ENCODE data around the gene CYB5D1. TPM values are rescaled to one million over a fixed set of nuclear protein-coding genes. Genes with fewer than 3 reads are reported as not detected.

Gene CYB5D1
- total RNA-seq, 5 donors from 2014 or later (not counting 1 experiment from before 2014, with no cell fraction given), result 5.5 to 12.4 (median 8.4) TPM

- H3K27me3 ChIP-seq (replicated peaks in 1 of 2; ENCODE audit: control insufficient read depth in 2 of 2, extremely low read depth in 1 of 2, insufficient read depth in 2 of 2, low read length in 1 of 2), result peaks cover 0 to 11% of the 10 kb centered on the region in 2 experiments
- WGBS (ENCODE audit: insufficient coverage), result 89% methylated on average over 9 of the region's 10 CpGs
- Mint-ChIP-seq H3K36me3 (no peaks in the 10 kb centered on the region), H3K4me1 (no peaks in the 10 kb centered on the region), H3K27me3 (no peaks in the 10 kb centered on the region), H3K9me3 (no peaks in the 10 kb centered on the region), H3K27ac (no peak overlapping the region), H3K4me3 (no peak overlapping the region)
- ATAC-seq (replicated peaks in 1 of 4) (no peak), DNase-seq (no peak)
- no peak overlapping the region for H3K4me3 ChIP-seq (ENCODE audit: control insufficient read depth in 1 of 2, extremely low read depth in 1 of 2, low read length in 1 of 2)
- ChIA-PET CTCF (interaction anchor here (0.8 to 1.3 kb wide), 3 partner anchors 9 to 40 kb away, joined by 3 to 8 read pairs (median 4); partner anchors contain the start of gene NAA38 (in 1 of the 2)), POLR2A (no interaction called here)
- H3K27ac ChIP-seq (ENCODE audit: low read length), result no peak overlapping the region
- H3K9me3 ChIP-seq, result no peaks in the 10 kb centered on the region
- no peaks in the 10 kb centered on the region for H3K36me3 ChIP-seq (ENCODE audit: control insufficient read depth in 2 of 2, extremely low read depth in 1 of 2, insufficient read depth in 1 of 2, low read length in 1 of 2)
- H3K4me1 ChIP-seq (ENCODE audit: control insufficient read depth in 1 of 2, extremely low read depth in 1 of 2, insufficient read depth in 2 of 2, low read length in 2 of 2), result no peaks in the 10 kb centered on the region
These were observed 40.7 kb upstream of the CYB5D1 start for GRCh38 chr17:7816926-7817642.

- Mint-ChIP-seq H3K27me3 (no peaks in the 10 kb centered on the region), H3K27ac (no peak overlapping the region), H3K4me3 (no peak overlapping the region), H3K36me3 (no peaks in the 10 kb centered on the region), H3K4me1 (peaks cover 0 to 4% (median 0%) of the 10 kb centered on the region in 3 donors), H3K9me3 (no peaks in the 10 kb centered on the region)
- POLR2A ChIA-PET, result no interaction called here
- Histone ChIP-seq H3K9me3 (no peaks in the 10 kb centered on the region), H3K27ac (ENCODE audit: low read length) (no peak overlapping the region), H3K4me3 (ENCODE audit: control insufficient read depth in 1 of 2, extremely low read depth in 1 of 2, low read length in 1 of 2) (no peak overlapping the region), H3K36me3 (ENCODE audit: control insufficient read depth in 2 of 2, extremely low read depth in 1 of 2, insufficient read depth in 1 of 2, low read length in 1 of 2) (no peaks in the 10 kb centered on the region), H3K4me1 (ENCODE audit: control insufficient read depth in 1 of 2, extremely low read depth in 1 of 2, insufficient read depth in 2 of 2, low read length in 2 of 2) (no peaks in the 10 kb centered on the region), H3K27me3 (replicated peaks in 1 of 2; ENCODE audit: control insufficient read depth in 2 of 2, extremely low read depth in 1 of 2, insufficient read depth in 2 of 2, low read length in 1 of 2) (peaks cover 0 to 12% of the 10 kb centered on the region in 2 experiments)
- no peak for DNase-seq
- ATAC-seq (replicated peaks in 1 of 4), result no peak
- WGBS (ENCODE audit: insufficient coverage), result 85% methylated on average over 8 of the region's 9 CpGs
- CTCF ChIA-PET, result interaction anchor here in 1 of 2 donors (1.1 kb wide), 1 partner anchor 8 kb away, joined by 8 read pairs; no protein-coding TSS in a partner anchor
These were observed 40.2 kb upstream of the CYB5D1 start for GRCh38 chr17:7817643-7817964.

- no peaks in the 10 kb centered on the region for H3K36me3 Mint-ChIP-seq
- H3K9me3 Mint-ChIP-seq, result no peaks in the 10 kb centered on the region
- peaks cover 0 to 12% of the 10 kb centered on the region in 2 experiments for H3K27me3 ChIP-seq (replicated peaks in 1 of 2; ENCODE audit: control insufficient read depth in 2 of 2, extremely low read depth in 1 of 2, insufficient read depth in 2 of 2, low read length in 1 of 2)
- H3K4me1 ChIP-seq (ENCODE audit: control insufficient read depth in 1 of 2, extremely low read depth in 1 of 2, insufficient read depth in 2 of 2, low read length in 2 of 2), result no peaks in the 10 kb centered on the region
- ChIA-PET POLR2A (no interaction called here), CTCF (interaction anchor here (1.0 to 1.2 kb wide), 3 partner anchors 8 to 74 kb away, joined by 3 to 8 read pairs (median 3); no protein-coding TSS in a partner anchor)
- peak overlapping the region in 1 of 2 donors; percentile 43 for H3K27ac Mint-ChIP-seq
- WGBS (ENCODE audit: insufficient coverage), result no CpG with 5 or more reads among the region's 10 CpGs
- H3K4me3 Mint-ChIP-seq, result no peak overlapping the region
- no peak overlapping the region for H3K4me3 ChIP-seq (ENCODE audit: control insufficient read depth in 1 of 2, extremely low read depth in 1 of 2, low read length in 1 of 2)
- H3K36me3 ChIP-seq (ENCODE audit: control insufficient read depth in 2 of 2, extremely low read depth in 1 of 2, insufficient read depth in 1 of 2, low read length in 1 of 2), result no peaks in the 10 kb centered on the region
- H3K27me3 Mint-ChIP-seq, result no peaks in the 10 kb centered on the region
- no peak for ATAC-seq (replicated peaks in 1 of 4)
- no peaks in the 10 kb centered on the region for H3K9me3 ChIP-seq
- H3K4me1 Mint-ChIP-seq, result peaks cover 0 to 5% (median 0%) of the 10 kb centered on the region in 3 donors
- H3K27ac ChIP-seq (ENCODE audit: low read length), result no peak overlapping the region
- DNase-seq, result no peak
These were observed 39.8 kb upstream of the CYB5D1 start for GRCh38 chr17:7818026-7818425.

- ChIA-PET POLR2A (no interaction called here), CTCF (interaction anchor here (0.7 to 1.5 kb wide), 5 partner anchors 35 to 1295 kb away, joined by 3 to 5 read pairs (median 3); no protein-coding TSS in a partner anchor)
- H3K4me1 Mint-ChIP-seq, result peaks cover 0 to 5% (median 0%) of the 10 kb centered on the region in 3 donors
- no peaks in the 10 kb centered on the region for H3K27me3 Mint-ChIP-seq
- no peaks in the 10 kb centered on the region for H3K36me3 Mint-ChIP-seq
- no peaks in the 10 kb centered on the region for H3K9me3 ChIP-seq
- H3K4me3 ChIP-seq (ENCODE audit: control insufficient read depth in 1 of 2, extremely low read depth in 1 of 2, low read length in 1 of 2), result no peak overlapping the region
- peaks cover 0 to 12% of the 10 kb centered on the region in 2 experiments for H3K27me3 ChIP-seq (replicated peaks in 1 of 2; ENCODE audit: control insufficient read depth in 2 of 2, extremely low read depth in 1 of 2, insufficient read depth in 2 of 2, low read length in 1 of 2)
- DNase-seq, result no peak
- no peaks in the 10 kb centered on the region for H3K4me1 ChIP-seq (ENCODE audit: control insufficient read depth in 1 of 2, extremely low read depth in 1 of 2, insufficient read depth in 2 of 2, low read length in 2 of 2)
- 86% methylated on average over 27 of the region's 27 CpGs for WGBS (ENCODE audit: insufficient coverage)
- H3K27ac Mint-ChIP-seq, result no peak overlapping the region
- H3K4me3 Mint-ChIP-seq, result no peak overlapping the region
- H3K9me3 Mint-ChIP-seq, result no peaks in the 10 kb centered on the region
- H3K36me3 ChIP-seq (ENCODE audit: control insufficient read depth in 2 of 2, extremely low read depth in 1 of 2, insufficient read depth in 1 of 2, low read length in 1 of 2), result no peaks in the 10 kb centered on the region
- no peak for ATAC-seq (replicated peaks in 1 of 4)
- H3K27ac ChIP-seq (ENCODE audit: low read length), result no peak overlapping the region
These were observed 38.8 kb upstream of the CYB5D1 start for GRCh38 chr17:7818746-7819645.

GRCh38 chr17:7820231-7820630 is 37.6 kb upstream of the CYB5D1 start:
- ChIA-PET CTCF (no interaction called here), POLR2A (no interaction called here)
- H3K27ac Mint-ChIP-seq, result no peak overlapping the region
- H3K9me3 Mint-ChIP-seq, result no peaks in the 10 kb centered on the region
- H3K4me1 Mint-ChIP-seq, result peaks cover 0 to 5% (median 0%) of the 10 kb centered on the region in 3 donors
- H3K36me3 Mint-ChIP-seq, result no peaks in the 10 kb centered on the region
- H3K27me3 Mint-ChIP-seq, result peaks cover 0 to 2% of the 10 kb centered on the region in 2 donors
- Histone ChIP-seq H3K27ac (ENCODE audit: low read length) (no peak overlapping the region), H3K36me3 (ENCODE audit: control insufficient read depth in 2 of 2, extremely low read depth in 1 of 2, insufficient read depth in 1 of 2, low read length in 1 of 2) (no peaks in the 10 kb centered on the region), H3K4me3 (ENCODE audit: control insufficient read depth in 1 of 2, extremely low read depth in 1 of 2, low read length in 1 of 2) (no peak overlapping the region), H3K4me1 (ENCODE audit: control insufficient read depth in 1 of 2, extremely low read depth in 1 of 2, insufficient read depth in 2 of 2, low read length in 2 of 2) (no peaks in the 10 kb centered on the region), H3K27me3 (replicated peaks in 1 of 2; ENCODE audit: control insufficient read depth in 2 of 2, extremely low read depth in 1 of 2, insufficient read depth in 2 of 2, low read length in 1 of 2) (peaks cover 0 to 12% of the 10 kb centered on the region in 2 experiments), H3K9me3 (no peaks in the 10 kb centered on the region)
- H3K4me3 Mint-ChIP-seq, result no peak overlapping the region
- DNase-seq, result no peak
- no peak for ATAC-seq (replicated peaks in 1 of 4)
- WGBS (ENCODE audit: insufficient coverage), result 66% methylated on average over 5 of the region's 5 CpGs

- H3K9me3 Mint-ChIP-seq, result no peaks in the 10 kb centered on the region
- H3K4me1 Mint-ChIP-seq, result peaks cover 0 to 5% (median 0%) of the 10 kb centered on the region in 3 donors
- H3K27me3 Mint-ChIP-seq, result peaks cover 0 to 2% of the 10 kb centered on the region in 2 donors
- no peaks in the 10 kb centered on the region for H3K4me1 ChIP-seq (ENCODE audit: control insufficient read depth in 1 of 2, extremely low read depth in 1 of 2, insufficient read depth in 2 of 2, low read length in 2 of 2)
- WGBS (ENCODE audit: insufficient coverage), result 71% methylated on average over 9 of the region's 14 CpGs
- H3K27ac Mint-ChIP-seq, result no peak overlapping the region
- DNase-seq (no peak), ATAC-seq (replicated peaks in 1 of 4) (no peak)
- H3K9me3 ChIP-seq, result no peaks in the 10 kb centered on the region
- H3K36me3 Mint-ChIP-seq, result no peaks in the 10 kb centered on the region
- no peaks in the 10 kb centered on the region for H3K36me3 ChIP-seq (ENCODE audit: control insufficient read depth in 2 of 2, extremely low read depth in 1 of 2, insufficient read depth in 1 of 2, low read length in 1 of 2)
- ChIA-PET POLR2A (no interaction called here), CTCF (interaction anchor here in 1 of 2 donors (0.6 kb wide), 2 partner anchors 61 to 161 kb away, joined by 3 read pairs; no protein-coding TSS in a partner anchor)
- no peak overlapping the region for H3K4me3 Mint-ChIP-seq
- H3K27ac ChIP-seq (ENCODE audit: low read length), result no peak overlapping the region
- H3K4me3 ChIP-seq (ENCODE audit: control insufficient read depth in 1 of 2, extremely low read depth in 1 of 2, low read length in 1 of 2), result no peak overlapping the region
- peaks cover 0 to 14% of the 10 kb centered on the region in 2 experiments for H3K27me3 ChIP-seq (replicated peaks in 1 of 2; ENCODE audit: control insufficient read depth in 2 of 2, extremely low read depth in 1 of 2, insufficient read depth in 2 of 2, low read length in 1 of 2)
These were observed 35.7 kb upstream of the CYB5D1 start for GRCh38 chr17:7822126-7822525.

All from T-cell (primary cell).